Hepatocyte (in vitro differentiated cells): ENCODE data around the gene RGPD5.
"Not testable (repeated sequence)": the region's sequence is repeated elsewhere in the genome, so short reads cannot be mapped to it uniquely, and the experiment has no call there.

ENCODE experiments used
- EZH2phosphoT487 ChIP-seq: fragments of 200-600 bp; sonication (generic); IDR thresholded peaks from one replicate; pipeline ENCODE4 v1.6.1; 2018; ENCODE audit warnings: antibody characterized with exemption, mild to moderate bottlenecking, low read depth, moderate library complexity; ENCODE audit not compliant: unreplicated experiment, severe bottlenecking
- TF ChIP-seq, protein P1 (sequence below): fragments of 200-600 bp; sonication (generic); IDR thresholded peaks from 2 replicates; pipeline ENCODE4 v1.5.1; 2016; ENCODE audit warnings: antibody characterized with exemption, mild to moderate bottlenecking; ENCODE audit not compliant: poor library complexity

DNA sequence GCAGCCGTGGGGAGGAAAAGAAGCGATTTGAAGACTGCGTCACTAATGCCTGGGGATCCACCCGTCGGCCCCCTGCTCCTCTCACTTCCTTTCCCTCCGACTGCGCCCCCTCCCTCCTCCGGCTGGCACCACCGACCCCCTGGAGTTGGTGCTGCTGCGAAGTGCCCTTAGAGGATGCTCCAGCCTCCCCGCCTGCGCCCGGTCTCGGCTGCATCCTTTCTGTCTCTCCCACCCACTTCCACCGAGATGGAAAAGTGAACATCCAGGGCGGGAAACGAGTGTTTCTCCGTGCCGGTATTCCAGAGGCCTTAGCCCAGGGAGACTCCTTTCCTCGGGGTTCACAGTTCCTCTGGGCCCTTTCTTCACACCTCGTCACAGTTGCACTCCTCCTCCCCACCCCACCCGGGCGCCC, 33.1 kb upstream of the RGPD5 start:
- TF ChIP-seq EZH2phosphoT487, result not testable (repeated sequence)
- TF ChIP-seq, protein P1, sequence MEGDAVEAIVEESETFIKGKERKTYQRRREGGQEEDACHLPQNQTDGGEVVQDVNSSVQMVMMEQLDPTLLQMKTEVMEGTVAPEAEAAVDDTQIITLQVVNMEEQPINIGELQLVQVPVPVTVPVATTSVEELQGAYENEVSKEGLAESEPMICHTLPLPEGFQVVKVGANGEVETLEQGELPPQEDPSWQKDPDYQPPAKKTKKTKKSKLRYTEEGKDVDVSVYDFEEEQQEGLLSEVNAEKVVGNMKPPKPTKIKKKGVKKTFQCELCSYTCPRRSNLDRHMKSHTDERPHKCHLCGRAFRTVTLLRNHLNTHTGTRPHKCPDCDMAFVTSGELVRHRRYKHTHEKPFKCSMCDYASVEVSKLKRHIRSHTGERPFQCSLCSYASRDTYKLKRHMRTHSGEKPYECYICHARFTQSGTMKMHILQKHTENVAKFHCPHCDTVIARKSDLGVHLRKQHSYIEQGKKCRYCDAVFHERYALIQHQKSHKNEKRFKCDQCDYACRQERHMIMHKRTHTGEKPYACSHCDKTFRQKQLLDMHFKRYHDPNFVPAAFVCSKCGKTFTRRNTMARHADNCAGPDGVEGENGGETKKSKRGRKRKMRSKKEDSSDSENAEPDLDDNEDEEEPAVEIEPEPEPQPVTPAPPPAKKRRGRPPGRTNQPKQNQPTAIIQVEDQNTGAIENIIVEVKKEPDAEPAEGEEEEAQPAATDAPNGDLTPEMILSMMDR, result not testable (repeated sequence)
